CD4-positive, alpha-beta T cell (primary cell): Measurements from ENCODE around the gene PXT1. TPM values are rescaled to one million over a fixed set of nuclear protein-coding genes. Genes with fewer than 3 reads are reported as not detected.

Experiments
- ATAC-seq: fragments of 200-7000 bp; cut with Tn5 transposase; one replicate; pipeline ENCODE4 v1.10.0; 2022; ENCODE audit warnings: mild to moderate bottlenecking; ENCODE audit not compliant: poor library complexity
- CTCF ChIA-PET: fragments of 350-600 bp; sonication (Branson Sonifier 250); formaldehyde crosslinking; loops from one replicate; lab custom pipeline; 2021; ENCODE audit warnings: antibody characterized with exemption, inconsistent platforms; lab: Charles Lee
- POLR2A ChIA-PET: fragments of 350-600 bp; sonication (Branson Sonifier 250); formaldehyde crosslinking; loops from one replicate; lab custom pipeline; 2021; ENCODE audit warnings: antibody characterized with exemption, inconsistent platforms; lab: Charles Lee
- DNase-seq, 14 experiments: peaks; one replicate each; pipeline ENCODE4 v3.0.0-alpha.2; 2013 to 2020; ENCODE audit warnings: mixed read lengths in 2 of 14
- H3K27ac ChIP-seq, 2 donors: one replicate each; pipeline versions ENCODE4 v1.5.1 to v1.7.0; 2013; ENCODE audit warnings: low read length in 2 of 2, low read depth in 1 of 2, mild to moderate bottlenecking in 1 of 2
- H3K27me3 ChIP-seq, 2 experiments: 1 replicate in 1 of 2; 2 replicates in 1 of 2; pipeline versions ENCODE4 v1.6.1 to v1.7.0; 2013; ENCODE audit warnings: low read length in 2 of 2, control low read depth in 1 of 2, mild to moderate bottlenecking in 1 of 2, moderate library complexity in 1 of 2; ENCODE audit not compliant: insufficient read depth in 2 of 2, control insufficient read depth in 1 of 2
- H3K36me3 ChIP-seq: one replicate; pipeline ENCODE4 v1.6.1; 2013; ENCODE audit warnings: low read length, control low read depth; ENCODE audit not compliant: insufficient read depth
- H3K4me1 ChIP-seq: one replicate; pipeline ENCODE4 v1.6.1; 2013; ENCODE audit warnings: low read length, control low read depth; ENCODE audit not compliant: insufficient read depth
- H3K4me3 ChIP-seq: one replicate; pipeline ENCODE4 v1.5.1; 2013; ENCODE audit warnings: mild to moderate bottlenecking, low read length, moderate library complexity
- H3K9me3 ChIP-seq, 2 experiments: 1 replicate in 1 of 2; 2 replicates in 1 of 2; pipeline versions ENCODE4 v1.6.1 to v1.7.0; 2013; ENCODE audit warnings: low read length in 2 of 2, mild to moderate bottlenecking in 2 of 2, control low read depth in 1 of 2, moderate library complexity in 1 of 2; ENCODE audit not compliant: control insufficient read depth in 1 of 2, insufficient read depth in 1 of 2
- H3K27ac Mint-ChIP-seq: one replicate; pipeline ENCODE4 v1.8.0; 2020; ENCODE audit warnings: mixed read lengths
- H3K27me3 Mint-ChIP-seq: one replicate; pipeline ENCODE4 v1.8.0; 2021; ENCODE audit warnings: mixed read lengths
- H3K36me3 Mint-ChIP-seq: one replicate; pipeline ENCODE4 v1.8.0; 2021; ENCODE audit warnings: low read depth, mixed read lengths
- H3K4me1 Mint-ChIP-seq: one replicate; pipeline ENCODE4 v1.8.0; 2021; ENCODE audit warnings: low read depth, mixed read lengths
- H3K4me3 Mint-ChIP-seq: one replicate; pipeline ENCODE4 v1.8.0; 2020; ENCODE audit warnings: mild to moderate bottlenecking, mixed read lengths
- H3K9me3 Mint-ChIP-seq: one replicate; pipeline ENCODE4 v1.8.0; 2020; ENCODE audit warnings: mixed read lengths
- intact Hi-C, 2 experiments: fragments of 100-400 bp; cut with DNase I in 1 of 2; cut with micrococcal nuclease in 1 of 2; formaldehyde crosslinking; loops; one replicate each; pipeline versions ENCODE4 v1.15.1 to v1.9.0; 2023 to 2025; cut with DNase I, micrococcal nuclease
- polyA plus RNA-seq, 2 donors: library from polyadenylated mRNA; unstranded; fragments of 120-200 nt; gene quantifications; one replicate each; pipeline ENCODE4 v1.2.1, GENCODE V29; 2013
- total RNA-seq, 174 experiments: library from RNA in 2 of 174; stranded (reverse) in 2 of 174; gene quantifications; one replicate each; pipeline ENCODE4 v1.2.3 and lab custom pipeline; 2021 to 2026
- TF ChIP-seq, protein P1 (sequence below): fragments of 200-600 bp; IDR thresholded peaks from one replicate; pipeline ENCODE4 v1.8.0; 2022; ENCODE audit warnings: antibody characterized with exemption, mild to moderate bottlenecking

PXT1 gene
- total RNA-seq (under 1 TPM; 0.55 to 0.59 TPM), total RNA-seq (lab: John Stamatoyannopoulos, UW) (0 to 2.0 (median 0.27) reads per million in 172 experiments)
- 0.05 TPM for polyA plus RNA-seq (2013, experiment 1 of 2)
- 0.08 TPM for polyA plus RNA-seq (2013, experiment 2 of 2)

DNA sequence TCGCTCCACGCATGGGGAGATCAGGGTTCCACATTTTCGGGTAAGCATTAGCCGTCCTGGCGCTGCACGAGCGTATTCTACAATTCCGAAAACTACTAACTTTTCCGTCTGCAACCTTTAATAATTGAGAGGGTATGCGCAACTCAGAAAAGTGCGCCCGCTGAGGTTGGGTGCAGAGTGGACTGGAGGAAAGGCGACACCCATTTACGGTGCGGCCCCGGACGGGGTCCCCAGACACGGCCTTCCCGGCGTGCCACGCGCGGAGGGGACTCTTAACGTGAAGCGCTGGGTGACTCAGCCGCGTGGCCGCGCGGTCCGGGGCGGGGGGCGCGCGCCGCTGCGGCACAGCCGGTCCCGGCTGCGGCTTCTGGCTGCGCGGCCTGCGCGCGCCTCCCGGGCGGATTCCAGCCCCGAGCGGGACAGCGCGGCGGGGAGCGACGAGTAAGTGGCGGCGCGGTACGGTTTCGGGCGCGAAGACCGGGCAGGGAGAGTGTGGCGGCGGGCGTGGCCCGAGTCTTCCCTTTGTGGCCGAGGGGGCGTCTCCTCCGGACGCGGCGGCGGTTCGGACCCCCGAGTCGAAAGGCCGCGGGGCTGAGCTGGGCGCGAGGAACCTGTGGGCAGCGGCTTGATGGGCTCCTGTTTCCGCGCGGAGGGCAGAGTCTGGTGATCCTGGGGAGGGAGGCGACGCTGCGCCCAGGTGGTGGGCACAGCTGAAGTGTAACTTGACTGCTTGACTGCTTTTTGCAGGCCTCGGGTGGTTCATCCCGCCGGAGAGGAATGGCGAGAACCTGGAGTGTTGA is at the start of gene PXT1, which contains the start of gene KCTD20:
Gene PXT1 (minus strand): TSS at position 184 of the 800 bp plus-strand sequence. CDS start 16,772 bp downstream, outside the sequence.
Gene KCTD20 (plus strand): TSS at position 330 of the 800 bp plus-strand sequence. CDS start 27,098 bp downstream, outside the sequence.
- H3K27ac Mint-ChIP-seq = peak within 1 kb of the TSS; percentile 97
- peak; percentile 75 for ATAC-seq
- Histone ChIP-seq H3K27ac (peak within 1 kb of the TSS; percentile 85 to 92), H3K36me3 (no peaks in the 10 kb centered on the region), H3K4me1 (peaks cover 27% of the 10 kb centered on the region), H3K4me3 (peak within 1 kb of the TSS; percentile 97), H3K27me3 (no peaks in the 10 kb centered on the region), H3K9me3 (no peaks in the 10 kb centered on the region)
- TF ChIP-seq, protein P1, sequence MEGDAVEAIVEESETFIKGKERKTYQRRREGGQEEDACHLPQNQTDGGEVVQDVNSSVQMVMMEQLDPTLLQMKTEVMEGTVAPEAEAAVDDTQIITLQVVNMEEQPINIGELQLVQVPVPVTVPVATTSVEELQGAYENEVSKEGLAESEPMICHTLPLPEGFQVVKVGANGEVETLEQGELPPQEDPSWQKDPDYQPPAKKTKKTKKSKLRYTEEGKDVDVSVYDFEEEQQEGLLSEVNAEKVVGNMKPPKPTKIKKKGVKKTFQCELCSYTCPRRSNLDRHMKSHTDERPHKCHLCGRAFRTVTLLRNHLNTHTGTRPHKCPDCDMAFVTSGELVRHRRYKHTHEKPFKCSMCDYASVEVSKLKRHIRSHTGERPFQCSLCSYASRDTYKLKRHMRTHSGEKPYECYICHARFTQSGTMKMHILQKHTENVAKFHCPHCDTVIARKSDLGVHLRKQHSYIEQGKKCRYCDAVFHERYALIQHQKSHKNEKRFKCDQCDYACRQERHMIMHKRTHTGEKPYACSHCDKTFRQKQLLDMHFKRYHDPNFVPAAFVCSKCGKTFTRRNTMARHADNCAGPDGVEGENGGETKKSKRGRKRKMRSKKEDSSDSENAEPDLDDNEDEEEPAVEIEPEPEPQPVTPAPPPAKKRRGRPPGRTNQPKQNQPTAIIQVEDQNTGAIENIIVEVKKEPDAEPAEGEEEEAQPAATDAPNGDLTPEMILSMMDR = no peak
- peaks cover 61% of the 10 kb centered on the region for H3K4me1 Mint-ChIP-seq
- intact Hi-C loops = loop anchor here (1.0 to 10.0 kb wide), 5 partner anchors 20 to 416 kb away; partner anchors contain the start of genes MAPK14 (in 1 of the 2) and SRSF3 (in 1 of the 2)
- H3K27me3 Mint-ChIP-seq = no peaks in the 10 kb centered on the region
- peak within 1 kb of the TSS; percentile 99 for H3K4me3 Mint-ChIP-seq
- peaks cover 22% of the 10 kb centered on the region for H3K36me3 Mint-ChIP-seq
- H3K9me3 Mint-ChIP-seq = no peaks in the 10 kb centered on the region
- ChIA-PET POLR2A (interaction anchor here (0.9 to 1.7 kb wide), 10 partner anchors 11 to 322 kb away, joined by 3 to 10 read pairs (median 4); no protein-coding TSS in a partner anchor), CTCF (interaction anchor here (1.2 to 1.3 kb wide), 2 partner anchors 14 to 20 kb away, joined by 3 to 7 read pairs; no protein-coding TSS in a partner anchor)
- DNase-seq = peak; percentile 69 to 93 (median 80)

- no peak overlapping the region for H3K27ac ChIP-seq
- ChIA-PET CTCF (no interaction called here), POLR2A (no interaction called here)
- DNase-seq (no peak), ATAC-seq (no peak)
- peaks cover 92% of the 10 kb centered on the region for H3K36me3 Mint-ChIP-seq
- intact Hi-C loops = loop anchor here in 1 of 2 experiments (10.0 kb wide), 1 partner anchor 47 kb away; the partner anchor contains the start of genes KCTD20 and PXT1
- peaks cover 56% of the 10 kb centered on the region for H3K4me1 Mint-ChIP-seq
- H3K9me3 Mint-ChIP-seq = no peaks in the 10 kb centered on the region
- peaks cover 80% of the 10 kb centered on the region for H3K36me3 ChIP-seq
- H3K4me1 ChIP-seq = peaks cover 14% of the 10 kb centered on the region
- TF ChIP-seq, protein P1 = no peak
- no peaks in the 10 kb centered on the region for H3K27me3 ChIP-seq
- no peaks in the 10 kb centered on the region for H3K9me3 ChIP-seq
- no peaks in the 10 kb centered on the region for H3K27me3 Mint-ChIP-seq
- no peak overlapping the region for H3K4me3 ChIP-seq
- H3K4me3 Mint-ChIP-seq = no peak overlapping the region
- peak overlapping the region; percentile 69 for H3K27ac Mint-ChIP-seq
Observed at GRCh38 chr6:36492092-36492491, 49.4 kb upstream of the PXT1 start.

DNA sequence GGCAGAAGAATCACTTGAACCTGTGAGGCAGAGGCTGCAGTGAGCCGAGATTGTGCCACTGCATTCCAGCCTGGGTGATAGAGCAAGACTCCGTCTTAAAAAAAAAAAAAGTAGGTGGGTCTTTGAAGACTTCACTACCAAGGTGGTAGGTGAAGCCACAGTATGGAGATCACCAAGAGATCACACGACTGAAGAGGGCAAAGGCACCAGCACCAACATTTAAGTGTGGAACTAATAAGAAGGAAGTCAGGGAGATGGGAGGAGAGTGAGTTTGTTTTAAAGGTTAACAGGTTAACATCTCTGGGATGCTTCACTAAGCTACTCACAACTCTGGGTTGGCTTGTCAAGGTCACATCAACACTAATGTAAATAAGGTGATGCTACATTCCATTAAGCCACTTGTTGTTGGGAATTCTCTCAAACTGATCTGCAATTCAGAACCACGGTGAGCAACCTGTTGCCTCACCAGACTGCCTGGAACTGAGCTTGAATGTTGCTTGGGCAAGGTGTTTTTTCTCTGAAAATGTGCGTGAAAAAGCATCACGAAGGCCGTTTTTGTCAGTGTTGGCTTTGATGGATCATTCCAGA is 48.8 kb upstream of the PXT1 start:
- TF ChIP-seq, protein P1 = no peak
- Mint-ChIP-seq H3K9me3 (no peaks in the 10 kb centered on the region), H3K4me1 (peaks cover 57% of the 10 kb centered on the region), H3K4me3 (no peak overlapping the region), H3K36me3 (peaks cover 92% of the 10 kb centered on the region), H3K27me3 (no peaks in the 10 kb centered on the region), H3K27ac (peak overlapping the region; percentile 43)
- no peak overlapping the region for H3K4me3 ChIP-seq
- H3K27me3 ChIP-seq = no peaks in the 10 kb centered on the region
- H3K36me3 ChIP-seq = peaks cover 80% of the 10 kb centered on the region
- intact Hi-C loops = loop anchor here in 1 of 2 experiments (10.0 kb wide), 1 partner anchor 47 kb away; the partner anchor contains the start of genes KCTD20 and PXT1
- no peak for DNase-seq
- CTCF ChIA-PET = no interaction called here
- H3K27ac ChIP-seq = no peak overlapping the region
- ATAC-seq = no peak
- no peaks in the 10 kb centered on the region for H3K9me3 ChIP-seq
- H3K4me1 ChIP-seq = peaks cover 14% of the 10 kb centered on the region
- POLR2A ChIA-PET = no interaction called here
